ENCODE data around the gene NCSTN.

The NCSTN gene

GRCh38 chr1:160405331-160405877, 62.2 kb downstream of the NCSTN start:
- TF ChIP-seq CTCF (IDR thresholded peaks at IDR 0.05; ENCODE audit: low read depth, low read length), result no peak
- no peak overlapping the region for H3K4me3 ChIP-seq (ENCODE audit: low read depth, low read length)

GRCh38 chr1:160406131-160406968, 63.2 kb downstream of the NCSTN start:
- no peak for TF ChIP-seq CTCF (IDR thresholded peaks at IDR 0.05; ENCODE audit: low read depth, low read length)

GRCh38 chr1:160407839-160408801, 64.9 kb downstream of the NCSTN start:
- H3K4me3 ChIP-seq (ENCODE audit: low read depth, low read length), result no peak overlapping the region

More at GRCh38 chr1:160406131-160406968, 63.2 kb downstream of the NCSTN start:
- no peak overlapping the region for H3K4me3 ChIP-seq (ENCODE audit: low read depth, low read length)

More at GRCh38 chr1:160407839-160408801, 64.9 kb downstream of the NCSTN start:
- no peak for TF ChIP-seq CTCF (IDR thresholded peaks at IDR 0.05; ENCODE audit: low read depth, low read length)
